Stimulated activated CD8-positive, alpha-beta memory T cell treated with anti-CD3 and anti-CD28 coated beads, Interleukin-15, amount 100 ng/mL, for 24 hours (primary cell): Measurements from ENCODE around the gene PFKL.
"Not testable (repeated sequence)": the region's sequence is repeated elsewhere in the genome, so short reads cannot be mapped to it uniquely, and the experiment has no call there.

Experiments
- DNase-seq: peaks from one replicate; pipeline ENCODE4 v3.0.0-alpha.2; 2020; ENCODE audit warnings: low read depth

PFKL gene

GRCh38 chr21:44328242-44328895 lies 28.5 kb downstream of the PFKL start:
- no peak for DNase-seq

DNA sequence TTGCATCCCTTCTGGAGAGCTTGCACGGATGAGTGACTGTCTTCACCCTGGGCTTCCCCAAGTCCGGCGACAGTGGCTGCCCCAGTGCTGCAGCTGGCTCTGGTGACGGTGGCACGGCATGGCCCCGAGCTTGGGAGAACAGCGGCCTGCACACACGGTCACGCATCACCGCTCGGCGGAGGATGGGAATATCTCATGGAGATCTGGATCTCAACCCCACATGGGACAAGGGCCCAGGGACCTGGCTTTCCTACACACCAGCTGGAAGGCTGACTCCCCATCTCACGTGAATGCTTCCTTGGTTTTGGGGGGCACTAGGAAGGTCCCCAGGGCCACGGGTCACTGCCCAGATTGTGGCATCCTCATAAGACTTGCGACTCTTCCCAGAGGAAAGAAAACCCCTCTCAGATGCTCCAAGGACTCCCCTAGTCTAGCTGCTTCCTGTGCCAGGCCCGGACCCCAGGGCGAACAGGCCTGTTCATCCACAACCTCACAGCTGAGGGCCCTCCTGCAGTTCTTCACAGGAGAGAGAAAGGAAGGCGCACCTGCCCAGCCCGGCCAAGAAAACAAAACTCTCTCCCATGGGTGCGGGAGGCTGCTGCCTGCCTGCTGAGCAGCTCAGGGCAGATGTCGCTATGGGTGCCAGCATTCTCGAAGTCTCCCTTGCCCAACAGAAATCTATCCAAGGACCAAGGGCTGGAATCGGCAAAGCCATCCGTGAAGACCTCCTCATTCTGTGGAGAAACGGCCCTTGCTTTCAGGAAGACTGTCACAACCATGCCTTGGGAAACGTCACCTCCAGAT lies 29.4 kb downstream of the PFKL start:
- no peak for DNase-seq

GRCh38 chr21:44329971-44330681 lies 30.3 kb downstream of the PFKL start:
- DNase-seq, result no peak

DNA sequence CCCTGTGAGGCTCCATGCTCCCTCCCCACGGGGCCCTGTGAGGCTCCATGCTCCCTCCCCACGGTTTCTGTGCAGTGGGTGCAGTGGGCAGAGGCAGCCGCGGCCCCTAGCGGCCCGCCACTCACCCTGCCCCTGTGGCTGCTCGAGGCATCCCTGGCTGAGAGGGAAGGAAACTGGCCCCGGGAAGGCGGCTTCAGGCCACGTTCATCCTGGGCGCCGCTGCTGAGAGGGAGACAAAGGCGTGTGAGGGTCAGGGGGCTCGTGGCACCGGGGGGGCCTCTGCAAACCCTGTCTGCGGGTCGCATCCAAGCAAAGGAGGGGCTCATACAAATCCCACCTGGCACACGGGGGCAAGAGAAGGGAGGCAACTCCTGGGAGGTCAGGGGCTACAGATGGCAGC lies 30.8 kb downstream of the PFKL start:
- DNase-seq, result no peak

DNA sequence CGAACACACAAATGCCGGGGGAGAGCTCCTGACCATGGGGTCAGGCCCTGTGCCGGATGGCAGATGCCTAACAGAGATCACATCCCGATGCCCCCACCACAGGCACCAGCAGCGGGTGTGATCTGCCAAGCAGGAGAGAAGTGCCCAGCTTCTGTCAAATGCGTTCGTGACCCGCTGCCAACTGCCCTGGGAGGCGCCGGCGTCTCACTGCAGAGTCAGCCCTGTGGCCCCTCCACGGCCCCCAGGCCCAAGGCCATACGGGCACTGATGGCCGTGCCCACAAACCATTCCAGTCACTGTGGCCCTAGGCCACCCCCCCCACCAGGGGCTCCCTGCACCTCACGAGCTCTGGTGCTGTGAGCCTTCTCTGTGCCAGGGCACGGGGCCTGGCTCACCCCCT lies 31.4 kb downstream of the PFKL start:
- no peak for DNase-seq

DNA sequence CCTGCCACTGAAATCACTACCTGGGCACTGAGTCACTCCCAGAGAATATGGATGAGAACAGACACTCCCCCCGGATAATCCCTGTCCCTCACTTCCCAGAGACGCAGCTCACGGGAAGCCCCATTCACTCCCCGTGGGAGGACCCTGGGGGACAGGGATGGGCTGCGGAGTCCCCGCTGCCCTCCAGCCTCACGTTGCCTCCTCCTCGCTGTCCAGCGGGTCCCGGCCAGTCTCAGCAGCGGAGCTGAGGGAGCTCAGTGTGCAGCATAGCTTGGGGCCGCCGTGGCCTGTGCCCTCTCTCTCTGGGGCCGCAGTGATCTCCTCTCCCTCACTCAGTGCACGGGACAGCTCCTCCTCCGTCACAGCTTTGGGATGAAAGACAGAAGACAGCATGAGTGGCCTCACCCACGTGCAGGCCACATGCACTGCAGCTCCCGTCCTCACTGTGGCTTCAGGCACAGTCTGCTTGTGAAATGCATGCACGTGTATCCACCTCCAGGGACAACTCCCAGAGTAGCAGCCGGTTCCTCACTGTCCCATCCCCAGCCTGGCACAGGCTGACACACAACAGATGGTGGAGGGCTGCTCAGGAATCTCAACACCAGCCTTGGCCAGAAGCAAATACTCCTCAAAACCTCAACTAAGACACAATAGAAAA lies 31.9 kb downstream of the PFKL start:
- DNase-seq, result no peak

DNA sequence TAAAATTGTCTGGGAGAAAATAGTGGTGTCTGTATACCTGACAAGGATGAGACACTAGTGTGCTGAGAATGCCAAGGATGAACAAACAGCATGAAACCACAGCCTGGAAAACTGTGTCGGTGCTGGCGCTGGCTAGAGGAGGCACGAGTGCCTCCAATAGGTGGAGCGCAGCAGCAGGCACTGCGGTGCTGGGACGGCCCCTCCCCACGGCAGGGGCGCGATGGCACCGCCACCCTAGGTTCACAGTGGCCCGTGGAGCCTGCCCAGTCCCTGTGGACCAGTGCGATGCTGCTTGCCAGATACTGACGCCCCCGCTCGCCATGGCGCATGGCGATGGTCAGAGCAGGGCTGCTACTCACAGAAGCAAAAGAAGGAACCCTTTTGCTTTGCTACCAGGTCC lies 32.5 kb downstream of the PFKL start:
- DNase-seq, result no peak

GRCh38 chr21:44332965-44333364 lies 33.1 kb downstream of the PFKL start:
- DNase-seq, result no peak

DNA sequence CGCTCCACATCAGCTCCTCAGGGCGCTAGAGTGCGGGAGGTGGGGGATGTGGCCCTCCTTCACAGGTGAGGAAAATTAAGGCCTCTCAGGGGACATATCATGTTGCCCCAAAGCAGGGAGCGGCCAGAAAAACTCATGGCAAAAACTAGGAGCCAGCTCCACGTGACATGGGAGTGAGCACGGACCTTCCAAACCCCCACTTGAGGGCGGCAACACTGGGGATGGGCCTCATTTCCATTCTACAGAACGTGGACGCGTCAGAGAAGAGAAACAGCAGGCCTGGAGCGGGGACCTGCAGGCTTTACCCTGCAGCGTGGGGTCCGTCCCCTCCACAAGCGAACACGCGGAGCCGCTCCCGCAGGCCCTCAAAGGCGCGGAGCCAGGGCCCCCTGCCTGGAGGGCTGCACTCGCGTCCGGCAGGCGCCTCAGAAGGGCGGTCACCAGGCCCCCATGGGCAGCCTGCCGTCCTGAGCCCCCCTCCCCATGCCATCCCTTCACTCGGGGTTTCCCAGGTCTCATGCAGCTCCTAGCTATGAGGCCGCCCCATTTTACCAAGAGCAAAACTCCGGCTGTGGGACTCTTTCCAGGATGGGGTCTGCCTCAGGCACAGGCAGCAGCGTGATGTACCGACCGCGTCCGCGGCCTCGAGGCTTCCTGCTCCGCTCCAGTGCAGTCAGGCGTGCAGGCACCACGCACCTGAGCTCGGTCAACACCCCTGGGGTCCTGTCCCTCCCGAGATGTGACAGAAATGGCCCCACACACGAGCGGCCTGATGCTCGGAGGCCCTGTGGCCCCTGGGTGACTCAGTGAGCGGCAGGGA lies 33.9 kb downstream of the PFKL start:
- DNase-seq, result no peak

GRCh38 chr21:44334329-44335030 lies 34.6 kb downstream of the PFKL start:
- no peak for DNase-seq

- no peak for DNase-seq
Measured at GRCh38 chr21:44335266-44336059, 35.6 kb downstream of the PFKL start.

DNA sequence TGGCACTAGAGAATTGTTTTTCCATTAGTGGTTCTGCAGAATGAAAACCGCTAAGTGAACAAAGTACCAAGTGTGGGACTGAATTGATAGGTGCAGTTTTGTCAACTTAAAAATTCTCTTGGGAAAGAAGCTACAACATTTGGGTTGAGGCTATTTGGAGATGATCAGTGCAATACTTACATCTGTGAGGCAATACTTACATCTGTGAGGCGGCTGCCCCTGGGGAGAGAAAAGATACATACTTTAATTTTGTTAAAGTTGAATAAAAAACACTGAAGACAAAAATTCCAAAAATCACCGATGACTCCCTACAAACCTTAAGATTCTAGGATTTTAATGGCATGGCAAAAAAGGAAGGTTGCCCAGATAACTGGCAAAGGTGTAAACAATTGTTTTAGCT lies 37.6 kb downstream of the PFKL start:
- DNase-seq, result no peak

DNA sequence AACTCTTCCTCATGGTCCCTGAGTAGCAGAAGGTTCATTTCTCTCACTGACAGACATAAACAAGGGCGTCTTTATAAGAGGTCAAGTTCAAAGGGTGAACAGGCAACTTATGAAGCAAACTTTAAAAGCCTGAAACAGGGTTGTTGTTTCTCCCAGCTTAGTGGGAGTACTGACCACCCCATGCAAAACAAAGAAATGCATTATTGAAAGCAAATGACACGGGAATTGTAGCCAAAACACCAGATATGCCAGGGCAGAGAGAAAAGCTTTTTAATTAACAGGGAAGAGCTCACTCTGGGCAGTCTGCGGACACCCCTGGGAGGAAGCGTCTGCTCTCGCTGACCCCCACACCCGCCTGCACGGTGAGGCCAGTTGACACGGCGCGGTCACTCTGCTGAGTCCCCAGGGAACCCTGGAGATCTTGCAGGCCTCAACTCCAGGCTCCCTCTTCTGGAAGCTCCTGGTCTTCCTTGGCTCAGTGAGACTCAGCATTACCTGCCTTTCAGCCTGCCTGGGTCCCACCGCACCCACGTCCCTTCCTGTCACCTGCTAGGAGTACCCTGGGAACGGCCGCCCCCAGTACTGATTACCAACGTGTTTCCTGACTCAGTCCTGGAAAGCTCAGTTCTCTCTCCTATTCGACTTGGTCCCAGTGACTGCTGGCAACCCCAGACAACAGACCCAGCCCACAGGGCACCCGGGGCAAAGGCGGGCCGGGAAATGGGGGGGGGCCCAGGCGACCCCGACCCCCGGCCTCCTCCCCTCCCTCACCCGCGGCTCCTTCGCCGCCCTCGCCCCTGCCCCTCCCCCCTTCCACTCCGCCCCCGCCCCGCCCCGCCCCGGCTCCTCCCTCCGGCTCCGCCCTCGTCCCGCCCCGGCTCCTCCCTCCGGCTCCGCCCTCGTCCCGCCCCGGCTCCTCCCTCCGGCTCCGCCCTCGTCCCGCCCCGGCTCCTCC lies 38.4 kb downstream of the PFKL start:
- no peak for DNase-seq

GRCh38 chr21:44338971-44339910 lies 39.4 kb downstream of the PFKL start, which contains the start of gene CFAP410:
TSS of gene CFAP410 (minus strand) at chr21:44339390. CDS start at chr21:44339194, 196 bp downstream.
- peak; percentile 92 for DNase-seq

DNA sequence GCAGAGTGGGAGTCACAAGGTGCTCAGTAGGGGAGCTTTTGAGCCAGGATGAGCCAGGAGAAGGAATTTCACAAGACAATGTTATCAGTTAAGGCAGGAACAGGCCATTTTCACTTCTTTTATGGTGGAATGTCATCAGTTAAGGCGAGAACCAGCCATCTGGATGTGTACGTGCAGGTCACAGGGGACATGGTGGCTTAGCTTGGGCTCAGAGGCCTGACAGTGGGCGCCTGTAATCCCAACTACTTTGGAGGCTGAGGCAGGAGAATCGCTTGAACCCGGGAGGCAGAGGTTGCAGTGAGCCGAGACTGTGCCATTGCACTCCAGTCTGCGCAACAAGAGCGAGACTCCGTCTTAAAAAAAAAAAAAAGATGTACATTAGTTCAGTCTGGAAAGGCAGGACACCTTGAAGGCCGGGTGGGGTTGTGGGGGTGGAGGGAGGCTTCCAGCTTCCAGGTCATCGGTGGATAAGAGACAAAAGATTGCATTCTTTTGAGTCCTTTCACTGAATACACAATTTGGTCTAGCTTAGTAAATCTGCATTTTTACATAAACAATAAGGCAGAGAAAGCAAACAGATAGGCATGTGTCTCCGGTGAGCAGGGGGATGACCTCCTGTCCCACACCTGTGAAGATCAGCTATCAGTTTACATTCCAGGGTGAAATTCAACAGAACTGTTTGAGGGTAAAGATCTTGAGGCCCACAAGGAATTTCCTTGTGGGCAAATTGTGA lies 42.0 kb downstream of the PFKL start:
- not testable (repeated sequence) for DNase-seq

GRCh38 chr21:44342981-44343380 lies 43.1 kb downstream of the PFKL start:
- DNase-seq, result not testable (repeated sequence)
